ENCODE measurements around the gene ABHD12.

DNA sequence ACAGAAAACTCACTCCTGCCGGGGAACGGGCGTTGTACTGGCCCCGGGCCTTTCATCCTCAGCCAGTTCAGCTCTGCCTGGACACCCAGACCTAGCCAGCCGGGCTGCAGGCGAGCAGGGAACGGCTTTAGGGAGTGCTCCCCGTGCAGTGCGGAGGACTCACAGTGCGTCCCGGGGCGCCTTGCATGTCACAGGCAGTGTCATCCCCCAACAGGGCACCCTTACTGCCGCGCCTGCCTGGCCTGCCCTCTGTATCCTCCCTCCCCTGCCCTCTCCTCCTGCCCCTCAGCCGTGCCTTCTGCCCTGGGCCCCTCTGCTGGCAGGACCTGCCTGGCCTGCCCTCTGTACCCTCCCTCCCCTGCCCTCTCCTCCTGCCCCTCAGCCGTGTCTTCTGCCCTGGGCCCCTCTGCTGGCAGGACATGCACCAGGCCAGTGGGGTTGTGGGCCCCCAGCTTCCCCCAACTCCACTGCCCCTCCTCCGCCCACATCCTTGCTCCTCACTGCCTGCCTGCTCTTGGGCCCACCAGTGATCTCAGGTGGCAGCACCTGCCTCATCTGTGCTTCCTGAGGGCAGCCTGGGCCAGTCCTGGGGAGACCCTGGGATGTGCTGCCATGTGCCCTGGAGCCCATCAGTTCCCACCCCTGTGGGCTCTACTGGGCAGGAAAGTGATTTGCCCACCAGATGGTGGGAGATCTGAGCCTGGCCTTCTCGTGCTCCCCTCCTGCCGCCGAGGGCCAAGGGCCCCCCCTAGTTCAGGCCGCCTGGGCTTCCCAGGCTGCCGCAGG is 99.8 kb downstream of the ABHD12 start:
- TF ChIP-seq, protein P1, sequence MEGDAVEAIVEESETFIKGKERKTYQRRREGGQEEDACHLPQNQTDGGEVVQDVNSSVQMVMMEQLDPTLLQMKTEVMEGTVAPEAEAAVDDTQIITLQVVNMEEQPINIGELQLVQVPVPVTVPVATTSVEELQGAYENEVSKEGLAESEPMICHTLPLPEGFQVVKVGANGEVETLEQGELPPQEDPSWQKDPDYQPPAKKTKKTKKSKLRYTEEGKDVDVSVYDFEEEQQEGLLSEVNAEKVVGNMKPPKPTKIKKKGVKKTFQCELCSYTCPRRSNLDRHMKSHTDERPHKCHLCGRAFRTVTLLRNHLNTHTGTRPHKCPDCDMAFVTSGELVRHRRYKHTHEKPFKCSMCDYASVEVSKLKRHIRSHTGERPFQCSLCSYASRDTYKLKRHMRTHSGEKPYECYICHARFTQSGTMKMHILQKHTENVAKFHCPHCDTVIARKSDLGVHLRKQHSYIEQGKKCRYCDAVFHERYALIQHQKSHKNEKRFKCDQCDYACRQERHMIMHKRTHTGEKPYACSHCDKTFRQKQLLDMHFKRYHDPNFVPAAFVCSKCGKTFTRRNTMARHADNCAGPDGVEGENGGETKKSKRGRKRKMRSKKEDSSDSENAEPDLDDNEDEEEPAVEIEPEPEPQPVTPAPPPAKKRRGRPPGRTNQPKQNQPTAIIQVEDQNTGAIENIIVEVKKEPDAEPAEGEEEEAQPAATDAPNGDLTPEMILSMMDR (IDR thresholded peaks at IDR 0.05; ENCODE audit: insufficient read depth, low read length), result no peak
- TF ChIP-seq POLR2AphosphoS5 (IDR thresholded peaks at IDR 0.05; ENCODE audit: low read depth), result no peak
- TF ChIP-seq GABPA (IDR thresholded peaks at IDR 0.05; ENCODE audit: low read depth), result no peak
